GM12878 (cell line): ENCODE data around the gene RPS8. TPM values are rescaled to one million over a fixed set of nuclear protein-coding genes. Genes with fewer than 3 reads are reported as not detected.

Experiments
- ATAC-seq: fragments of 200-7000 bp; cut with Tn5 transposase; 3 replicates; pipeline ENCODE4 v1.9.1; 2020; ENCODE audit warnings: mild to moderate bottlenecking, moderate library complexity
- BruUV-seq: library from RNA; stranded (reverse); fragments of 400-500 nt; replicated peaks from 2 replicates; lab custom pipeline; 2021; lab: Mats Ljungman, UMichigan
- CTCF ChIA-PET: fragments of 300-600 bp; sonication (Branson Sonifier 250); formaldehyde crosslinking; extraction: SDS; loops from one replicate; lab custom pipeline; 2021; ENCODE audit warnings: inconsistent platforms; lab: Yijun Ruan, JAX
- POLR2A ChIA-PET: fragments of 350-600 bp; formaldehyde crosslinking; extraction: SDS; loops from one replicate; lab custom pipeline; 2021; ENCODE audit warnings: inconsistent platforms; lab: Charles Lee
- RAD21 ChIA-PET: fragments of 300-600 bp; sonication (Branson Sonifier 250); formaldehyde crosslinking; loops from one replicate; lab custom pipeline; 2023; ENCODE audit warnings: antibody characterized with exemption; ENCODE audit not compliant: unreplicated experiment; lab: Charles Lee
- SMC1A ChIA-PET: fragments of 300-600 bp; sonication (Branson Sonifier 250); formaldehyde crosslinking; loops from one replicate; lab custom pipeline; 2023; ENCODE audit not compliant: unreplicated experiment, uncharacterized antibody; lab: Charles Lee
- DNase-seq: peaks from one replicate; pipeline ENCODE4 v3.0.0-alpha.2; 2011; ENCODE audit warnings: low read depth, low spot score
- FAIRE-seq: peaks from 3 replicates; lab custom pipeline; 2011; peaks lifted over from hg19 to GRCh38; lab: Jason Lieb, UNC
- H2AFZ ChIP-seq: 2 replicates; pipeline ENCODE4 v1.6.0; 2011; ENCODE audit warnings: low read depth, low read length, control low read depth; ENCODE audit not compliant: control insufficient read depth
- H3K27ac ChIP-seq: 2 replicates; pipeline ENCODE4 v1.5.1; 2011; ENCODE audit warnings: control low read depth; ENCODE audit not compliant: control insufficient read depth, insufficient read depth
- H3K27me3 ChIP-seq, 2 experiments: replicated peaks in 1 of 2; 2 replicates each; pipeline versions ENCODE4 v1.6.0 to v1.6.1; 2011; ENCODE audit warnings: low read length in 1 of 2; ENCODE audit not compliant: control insufficient read depth in 2 of 2, insufficient read depth in 2 of 2
- H3K36me3 ChIP-seq, 2 experiments: 2 replicates each; pipeline ENCODE4 v1.5.1; 2011; ENCODE audit warnings: low read length in 1 of 2; ENCODE audit not compliant: control insufficient read depth in 2 of 2, insufficient read depth in 2 of 2
- H3K4me1 ChIP-seq: 2 replicates; pipeline ENCODE4 v1.6.1; 2011; ENCODE audit warnings: mild to moderate bottlenecking, low read length, moderate library complexity, mixed read lengths; ENCODE audit not compliant: control insufficient read depth, insufficient read depth
- H3K4me2 ChIP-seq: 2 replicates; pipeline ENCODE4 v1.6.0; 2011; ENCODE audit warnings: control low read depth; ENCODE audit not compliant: control insufficient read depth, insufficient read depth
- H3K4me3 ChIP-seq: fragments of 200-600 bp; sonication (generic); 2 replicates; pipeline ENCODE4 v1.5.1; 2016
- H3K79me2 ChIP-seq: 2 replicates; pipeline ENCODE4 v1.6.0; 2011; ENCODE audit warnings: low read length; ENCODE audit not compliant: control insufficient read depth, insufficient read depth
- H3K9ac ChIP-seq: 2 replicates; pipeline ENCODE4 v1.8.0; 2011; ENCODE audit warnings: low read length, control low read depth, mixed read lengths; ENCODE audit not compliant: control insufficient read depth, insufficient read depth
- H3K9me3 ChIP-seq: replicated peaks from 3 replicates; pipeline ENCODE4 v1.5.1; 2011; ENCODE audit warnings: mild to moderate bottlenecking, low read length; ENCODE audit not compliant: control insufficient read depth, insufficient read depth
- H4K20me1 ChIP-seq: 2 replicates; pipeline ENCODE4 v1.6.0; 2011; ENCODE audit not compliant: control insufficient read depth, insufficient read depth
- BCL11A ChIP-seq: IDR thresholded peaks from 2 replicates; pipeline ENCODE4 v1.6.1; 2011; ENCODE audit warnings: low read depth, low read length
- HDGF ChIP-seq: fragments of 450-650 bp; IDR thresholded peaks from 2 replicates; pipeline ENCODE4 v1.6.1; 2016; ENCODE audit warnings: antibody characterized with exemption
- NFXL1 ChIP-seq: fragments of 450-650 bp; IDR thresholded peaks from 2 replicates; pipeline ENCODE4 v1.6.1; 2017; ENCODE audit warnings: antibody characterized with exemption, mild to moderate bottlenecking, borderline replicate concordance
- NRF1 ChIP-seq: conservative IDR thresholded peaks from 2 replicates; pipeline ENCODE4 v1.6.1; 2011; ENCODE audit warnings: mild to moderate bottlenecking, low read depth, low read length, improper control_type of control experiment
- SIN3A ChIP-seq: IDR thresholded peaks from 2 replicates; pipeline ENCODE4 v1.6.1; 2012; ENCODE audit warnings: low read depth, low read length, improper control_type of control experiment
- ZNF24 ChIP-seq: fragments of 450-650 bp; IDR thresholded peaks from 2 replicates; pipeline ENCODE4 v1.6.1; 2017; ENCODE audit warnings: antibody characterized with exemption, mild to moderate bottlenecking
- WGBS: methylation state at CpG from one replicate; pipeline ENCODE4 v1.1.6; 2016; ENCODE audit warnings: low lambda C conversion rate; ENCODE audit not compliant: insufficient replicate concordance, insufficient coverage; ENCODE audit errors: missing lambda C conversion rate; 5-methylcytosine and 5-hydroxymethylcytosine counted together
- in situ Hi-C: fragments of 300-500 bp; cut with MboI; formaldehyde crosslinking; loops from 9 replicates; pipeline ENCODE4 v1.14.3; 2018; ENCODE audit warnings: mixed read lengths
- intact Hi-C: fragments of 100-400 bp; cut with micrococcal nuclease; formaldehyde crosslinking; loops from one replicate; pipeline ENCODE4 v1.14.2; 2022; ENCODE audit not compliant: unreplicated experiment
- polyA plus RNA-seq, 11 experiments: library from polyadenylated mRNA; depleted of rRNA in 4 of 11; unstranded in 6 of 11; stranded (reverse) in 5 of 11; fragments of >200 nt; fragmentation: Nextera tagmentation in 4 of 11; fragmentation: Illumina TruSeq in 1 of 11; extraction: Ambion mirVana in 4 of 11; extraction: Trizol in 1 of 11; gene quantifications; 1 replicate in 1 of 11; 2 replicates in 10 of 11; pipeline versions ENCODE4 v1.2.1 to v1.2.3, GENCODE V29; 2011 to 2016; ENCODE audit warnings: inconsistent platforms in 2 of 11, missing spikeins in 2 of 11, low read depth in 1 of 11
- total RNA-seq, 4 experiments: library from RNA; depleted of rRNA in 3 of 4; stranded (reverse); fragments of >200 nt in 3 of 4; fragmentation: Illumina TruSeq in 1 of 4; extraction: Trizol in 1 of 4; gene quantifications; 2 replicates each; pipeline versions ENCODE4 v1.2.1 to v1.2.3, GENCODE V29; 2013 to 2021

Gene RPS8
- total and polyA plus RNA-seq, 10 of the 15 experiments (the other 5 are each of a cell fraction or from before 2014, with no cell fraction given) = 1,296 to 3,461 (median 2,877) TPM

- no peak within 1 kb of the TSS for H3K4me2 ChIP-seq
- BruUV-seq = no TSS peak
- H3K4me3 ChIP-seq = no peak within 1 kb of the TSS
- in situ Hi-C loops (no loop called here), intact Hi-C loops (no loop called here)
- ChIA-PET RAD21 (interaction anchor here (0.6 to 1.4 kb wide), 2 partner anchors 56 to 57 kb away, joined by 3 to 4 read pairs; partner anchors contain the start of gene RNU5D-1), CTCF (interaction anchor here (0.7 to 2.6 kb wide), 9 partner anchors 9 to 223 kb away, joined by 3 to 15 read pairs (median 4); partner anchors contain the start of genes HECTD3, PLK3, RNU5D-1 and UROD), SMC1A (interaction anchor here (0.8 to 2.3 kb wide), 3 partner anchors 9 to 224 kb away, joined by 3 to 12 read pairs (median 4); partner anchors contain the start of genes HECTD3 and UROD), POLR2A (interaction anchor here (0.5 to 2.4 kb wide), 4 partner anchors 13 to 222 kb away, joined by 3 to 9 read pairs (median 4); partner anchors contain the start of gene RPS8)
- peaks cover 30% of the 10 kb centered on the region for H3K4me1 ChIP-seq
- no peaks in the 10 kb centered on the region for H3K9me3 ChIP-seq
- no peaks in the 10 kb centered on the region; the same call in 1 of the 2 replicates for H3K79me2 ChIP-seq
- H3K36me3 ChIP-seq = no peaks in the 10 kb centered on the region
- H4K20me1 ChIP-seq = no peaks in the 10 kb centered on the region
- H3K27me3 ChIP-seq = no peaks in the 10 kb centered on the region
- FAIRE-seq (no peak), ATAC-seq (no peak), DNase-seq (no peak)
- WGBS = 74% methylated on average over 9 of the region's 9 CpGs
- H3K9ac ChIP-seq = no peak within 1 kb of the TSS
- TF ChIP-seq SIN3A (no peak), NRF1 (no peak), NFXL1 (no peak), BCL11A (no peak), ZNF24 (no peak), HDGF (no peak)
- no peak within 1 kb of the TSS for H2AFZ ChIP-seq
- no peak within 1 kb of the TSS for H3K27ac ChIP-seq
Measured at GRCh38 chr1:44788120-44788860, 12.9 kb downstream of the RPS8 start, which contains the start of gene BEST4. BEST4 (minus strand) TSS chr1:44788170; CDS start chr1:44787705, 465 bp downstream.
